Anterior cingulate cortex (tissue), 58 donors: ENCODE measurements around the gene EMC6.

Experiments used
- DNase-seq, 58 donors: peaks; one replicate each; lab custom pipeline; 2025; lab: John Stamatoyannopoulos, UW

EMC6 gene

GRCh38 chr17:3668279-3669084 is at the start of gene EMC6, which contains the start of gene TAX1BP3:
Gene EMC6, plus strand, starts transcription at chr17:3668812. Its CDS starts 335 bp downstream, at chr17:3669147.
Gene TAX1BP3, minus strand, starts transcription at chr17:3668578. Its CDS starts 52 bp downstream, at chr17:3668526.
- peak; percentile 89 to 100 (median 98) for DNase-seq

- no peak for DNase-seq
These were observed 47.4 kb upstream of the EMC6 start for GRCh38 chr17:3621146-3621720.

- no peak for DNase-seq
These were observed 45.5 kb upstream of the EMC6 start for GRCh38 chr17:3622977-3623594.

GRCh38 chr17:3626831-3627768 is 41.5 kb upstream of the EMC6 start:
- no peak for DNase-seq

GRCh38 chr17:3627769-3628167 is 40.8 kb upstream of the EMC6 start:
- no peak for DNase-seq

- peak in 4 of 58 donors; percentile 1 to 15 (median 6) for DNase-seq
These were observed 37.8 kb upstream of the EMC6 start for GRCh38 chr17:3630781-3631180.

GRCh38 chr17:3632287-3632686 is 36.3 kb upstream of the EMC6 start:
- DNase-seq, result no peak

GRCh38 chr17:3635474-3636153 is 33.0 kb upstream of the EMC6 start:
- DNase-seq, result peak in 1 of 58 donors; percentile 39

GRCh38 chr17:3636154-3636907 is 32.3 kb upstream of the EMC6 start, which contains the start of the genes CTNS and SHPK:
Gene CTNS, plus strand, starts transcription at chr17:3636760. Its CDS starts 3,447 bp downstream, at chr17:3640207.
Gene SHPK, minus strand, starts transcription at chr17:3636250. Its CDS starts 31 bp downstream, at chr17:3636219.
- DNase-seq, result peak; percentile 80 to 99 (median 96)

- no peak for DNase-seq
These were observed 31.7 kb upstream of the EMC6 start for GRCh38 chr17:3636908-3637373.

- no peak for DNase-seq
These were observed 28.5 kb upstream of the EMC6 start for GRCh38 chr17:3639981-3640596.

GRCh38 chr17:3641014-3641413 is 27.6 kb upstream of the EMC6 start:
- DNase-seq, result no peak

GRCh38 chr17:3641717-3642486 is 26.7 kb upstream of the EMC6 start:
- no peak for DNase-seq

GRCh38 chr17:3643889-3644349 is 24.7 kb upstream of the EMC6 start:
- DNase-seq, result no peak

GRCh38 chr17:3645310-3645709 is 23.3 kb upstream of the EMC6 start:
- DNase-seq, result no peak

GRCh38 chr17:3647251-3647650 is 21.4 kb upstream of the EMC6 start:
- no peak for DNase-seq
